ENCODE results near the gene TMC1.

DNA sequence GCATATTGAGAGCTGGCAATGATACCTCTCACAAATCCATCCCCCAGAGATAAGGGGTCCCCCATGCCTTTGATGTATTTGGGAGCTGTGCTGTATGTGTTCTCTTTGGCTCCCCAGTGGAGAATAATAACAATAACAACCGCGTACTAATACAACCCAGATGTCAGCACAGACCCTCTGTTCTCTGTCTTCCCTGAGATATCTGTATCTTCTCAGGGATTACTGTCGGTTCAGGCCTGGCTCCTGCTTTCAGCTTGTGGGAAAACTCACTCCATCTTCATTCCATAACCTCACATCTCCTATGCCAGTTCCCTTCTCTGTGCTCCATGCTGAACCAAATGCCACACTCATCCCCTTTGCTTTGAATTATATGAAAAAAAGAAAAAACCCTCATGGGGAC lies 76.2 kb downstream of the TMC1 start:
- TF ChIP-seq EZH2phosphoT487 (IDR thresholded peaks at IDR 0.05; ENCODE audit: low read depth): no peak
- TF ChIP-seq, protein P1, sequence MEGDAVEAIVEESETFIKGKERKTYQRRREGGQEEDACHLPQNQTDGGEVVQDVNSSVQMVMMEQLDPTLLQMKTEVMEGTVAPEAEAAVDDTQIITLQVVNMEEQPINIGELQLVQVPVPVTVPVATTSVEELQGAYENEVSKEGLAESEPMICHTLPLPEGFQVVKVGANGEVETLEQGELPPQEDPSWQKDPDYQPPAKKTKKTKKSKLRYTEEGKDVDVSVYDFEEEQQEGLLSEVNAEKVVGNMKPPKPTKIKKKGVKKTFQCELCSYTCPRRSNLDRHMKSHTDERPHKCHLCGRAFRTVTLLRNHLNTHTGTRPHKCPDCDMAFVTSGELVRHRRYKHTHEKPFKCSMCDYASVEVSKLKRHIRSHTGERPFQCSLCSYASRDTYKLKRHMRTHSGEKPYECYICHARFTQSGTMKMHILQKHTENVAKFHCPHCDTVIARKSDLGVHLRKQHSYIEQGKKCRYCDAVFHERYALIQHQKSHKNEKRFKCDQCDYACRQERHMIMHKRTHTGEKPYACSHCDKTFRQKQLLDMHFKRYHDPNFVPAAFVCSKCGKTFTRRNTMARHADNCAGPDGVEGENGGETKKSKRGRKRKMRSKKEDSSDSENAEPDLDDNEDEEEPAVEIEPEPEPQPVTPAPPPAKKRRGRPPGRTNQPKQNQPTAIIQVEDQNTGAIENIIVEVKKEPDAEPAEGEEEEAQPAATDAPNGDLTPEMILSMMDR (IDR thresholded peaks at IDR 0.05; ENCODE audit: low read depth, low read length): no peak

All from OCI-LY3 (cell line).